HG02870 (cell line): ENCODE data around the gene KRTAP12-4.
"Not testable (repeated sequence)": the region's sequence is repeated elsewhere in the genome, so short reads cannot be mapped to it uniquely, and the experiment has no call there.

Experiments
- ATAC-seq: cut with Tn5 transposase; IDR thresholded peaks from one replicate; pipeline ENCODE4 v1.9.1; 2021; ENCODE audit warnings: mild to moderate bottlenecking, moderate library complexity; ENCODE audit not compliant: unreplicated experiment

KRTAP12-4 gene

GRCh38 chr21:44613386-44614155 lies 40.9 kb downstream of the KRTAP12-4 start:
- ATAC-seq, result no peak

GRCh38 chr21:44612669-44613229 lies 41.7 kb downstream of the KRTAP12-4 start:
- no peak for ATAC-seq

GRCh38 chr21:44612029-44612486 lies 42.4 kb downstream of the KRTAP12-4 start, which contains the start of gene KRTAP10-8:
KRTAP10-8 (plus strand) TSS chr21:44612079; CDS start chr21:44612101, 22 bp downstream.
- no peak for ATAC-seq

GRCh38 chr21:44611551-44611950 lies 42.9 kb downstream of the KRTAP12-4 start:
- ATAC-seq, result no peak

GRCh38 chr21:44610157-44610843 lies 44.2 kb downstream of the KRTAP12-4 start:
- not testable (repeated sequence) for ATAC-seq

GRCh38 chr21:44609193-44609592 lies 45.3 kb downstream of the KRTAP12-4 start:
- no peak for ATAC-seq

GRCh38 chr21:44606495-44606894 lies 48.0 kb downstream of the KRTAP12-4 start:
- ATAC-seq, result no peak
